OCI-LY7 (cell line): Measurements from ENCODE around the gene IFI27L1. TPM values are rescaled to one million over a fixed set of nuclear protein-coding genes. Genes with fewer than 3 reads are reported as not detected.

Source experiments
- BruUV-seq: library from RNA; stranded (reverse); fragments of 400-500 nt; replicated peaks from 2 replicates; lab custom pipeline; 2021; lab: Mats Ljungman, UMichigan
- CTCF ChIA-PET: fragments of 300-600 bp; sonication (Branson Sonifier 250); formaldehyde crosslinking; loops from one replicate; lab custom pipeline; 2022; ENCODE audit warnings: antibody characterized with exemption; ENCODE audit not compliant: unreplicated experiment; lab: Charles Lee
- POLR2A ChIA-PET: fragments of 300-600 bp; sonication (Branson Sonifier 250); formaldehyde crosslinking; loops from one replicate; lab custom pipeline; 2022; ENCODE audit warnings: antibody characterized with exemption; lab: Charles Lee
- DNase-seq: peaks from one replicate; pipeline ENCODE4 v3.0.0-alpha.2; 2015; ENCODE audit warnings: low spot score
- H2AFZ ChIP-seq: fragments of 200-600 bp; sonication (generic), shearing (Covaris generic); 2 replicates; pipeline ENCODE4 v1.6.1; 2014; ENCODE audit warnings: mild to moderate bottlenecking, antibody characterized with exemption, low read length, moderate library complexity
- H3K27ac ChIP-seq: fragments of 200-600 bp; sonication (generic); 2 replicates; pipeline ENCODE4 v1.5.1; 2014; ENCODE audit warnings: mixed run types, low read depth, mild to moderate bottlenecking, moderate library complexity, low read length, inconsistent platforms; ENCODE audit not compliant: poor library complexity, severe bottlenecking
- H3K36me3 ChIP-seq: fragments of 200-600 bp; sonication (generic); 2 replicates; pipeline ENCODE4 v1.6.1; 2014; ENCODE audit warnings: mild to moderate bottlenecking, antibody characterized with exemption, low read length, moderate library complexity, mixed read lengths; ENCODE audit not compliant: insufficient read depth
- H3K4me1 ChIP-seq: fragments of 200-600 bp; sonication (generic); 2 replicates; pipeline ENCODE4 v1.5.1; 2014; ENCODE audit warnings: mild to moderate bottlenecking, low read length; ENCODE audit not compliant: insufficient read depth, poor library complexity, severe bottlenecking
- H3K4me2 ChIP-seq: fragments of 200-600 bp; sonication (generic); 2 replicates; pipeline ENCODE4 v1.6.1; 2014; ENCODE audit warnings: mild to moderate bottlenecking, low read length
- H3K4me3 ChIP-seq: fragments of 200-600 bp; sonication (generic); 2 replicates; pipeline ENCODE4 v1.5.1; 2014; ENCODE audit warnings: mild to moderate bottlenecking, low read depth, low read length; ENCODE audit not compliant: poor library complexity, severe bottlenecking
- H3K79me2 ChIP-seq: fragments of 200-600 bp; sonication (generic); 2 replicates; pipeline ENCODE4 v1.6.1; 2016; ENCODE audit warnings: low read depth, mild to moderate bottlenecking, low read length, moderate library complexity, mixed read lengths; ENCODE audit not compliant: insufficient read depth
- H3K9me2 ChIP-seq: fragments of 200-600 bp; sonication (generic); 2 replicates; pipeline ENCODE4 v1.6.1; 2016; ENCODE audit warnings: mild to moderate bottlenecking, low read length, mixed read lengths; ENCODE audit not compliant: insufficient read depth
- H3K9me3 ChIP-seq: fragments of 200-600 bp; sonication (generic); 2 replicates; pipeline ENCODE4 v1.6.1; 2014; ENCODE audit warnings: mild to moderate bottlenecking, mixed run types, low read length, mixed read lengths
- H4K20me1 ChIP-seq: fragments of 200-600 bp; sonication (generic); 2 replicates; pipeline ENCODE4 v1.6.1; 2014; ENCODE audit warnings: mild to moderate bottlenecking, antibody characterized with exemption, low read length, moderate library complexity, mixed read lengths; ENCODE audit not compliant: insufficient read depth
- EZH2phosphoT487 ChIP-seq: fragments of 200-600 bp; sonication (generic); IDR thresholded peaks from 2 replicates; pipeline ENCODE4 v1.6.1; 2018; ENCODE audit warnings: low read depth, borderline replicate concordance, mild to moderate bottlenecking, mixed run types, antibody characterized with exemption, low read length, moderate library complexity, mixed read lengths
- intact Hi-C: fragments of 100-400 bp; cut with micrococcal nuclease; formaldehyde crosslinking; loops from one replicate; pipeline ENCODE4 v1.10.0; 2022; ENCODE audit not compliant: unreplicated experiment
- total RNA-seq, 2 experiments: library from RNA; depleted of rRNA in 1 of 2; stranded (reverse); fragments of >200 nt in 1 of 2; shearing (Covaris generic) in 1 of 2; gene quantifications; 2 replicates each; pipeline ENCODE4 v1.2.3, GENCODE V29; 2014 to 2022
- TF ChIP-seq, protein P1 (sequence below): fragments of 200-600 bp; sonication (generic); conservative IDR thresholded peaks from 2 replicates; pipeline ENCODE4 v1.5.1; 2014; ENCODE audit warnings: mild to moderate bottlenecking, antibody characterized with exemption, low read length, moderate library complexity, mixed read lengths

The IFI27L1 gene
- total RNA-seq, 2 experiments from 2014 or later = 49.0 to 61.5 TPM

GRCh38 chr14:94040247-94040646, 40.9 kb upstream of the IFI27L1 start:
- no peak overlapping the region for H3K4me2 ChIP-seq
- intact Hi-C loops = no loop called here
- DNase-seq = no peak
- no peaks in the 10 kb centered on the region for H3K9me3 ChIP-seq
- ChIA-PET POLR2A (no interaction called here), CTCF (no interaction called here)
- H4K20me1 ChIP-seq = no peaks in the 10 kb centered on the region
- no peak overlapping the region for H3K4me3 ChIP-seq
- H2AFZ ChIP-seq = no peak overlapping the region
- no peaks in the 10 kb centered on the region for H3K9me2 ChIP-seq
- TF ChIP-seq, protein P1, sequence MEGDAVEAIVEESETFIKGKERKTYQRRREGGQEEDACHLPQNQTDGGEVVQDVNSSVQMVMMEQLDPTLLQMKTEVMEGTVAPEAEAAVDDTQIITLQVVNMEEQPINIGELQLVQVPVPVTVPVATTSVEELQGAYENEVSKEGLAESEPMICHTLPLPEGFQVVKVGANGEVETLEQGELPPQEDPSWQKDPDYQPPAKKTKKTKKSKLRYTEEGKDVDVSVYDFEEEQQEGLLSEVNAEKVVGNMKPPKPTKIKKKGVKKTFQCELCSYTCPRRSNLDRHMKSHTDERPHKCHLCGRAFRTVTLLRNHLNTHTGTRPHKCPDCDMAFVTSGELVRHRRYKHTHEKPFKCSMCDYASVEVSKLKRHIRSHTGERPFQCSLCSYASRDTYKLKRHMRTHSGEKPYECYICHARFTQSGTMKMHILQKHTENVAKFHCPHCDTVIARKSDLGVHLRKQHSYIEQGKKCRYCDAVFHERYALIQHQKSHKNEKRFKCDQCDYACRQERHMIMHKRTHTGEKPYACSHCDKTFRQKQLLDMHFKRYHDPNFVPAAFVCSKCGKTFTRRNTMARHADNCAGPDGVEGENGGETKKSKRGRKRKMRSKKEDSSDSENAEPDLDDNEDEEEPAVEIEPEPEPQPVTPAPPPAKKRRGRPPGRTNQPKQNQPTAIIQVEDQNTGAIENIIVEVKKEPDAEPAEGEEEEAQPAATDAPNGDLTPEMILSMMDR = no peak
- no peak for TF ChIP-seq EZH2phosphoT487
- no peaks in the 10 kb centered on the region; the same call in 1 of the 2 replicates for H3K36me3 ChIP-seq
- H3K4me1 ChIP-seq = no peaks in the 10 kb centered on the region
- H3K79me2 ChIP-seq = no peaks in the 10 kb centered on the region
- H3K27ac ChIP-seq = no peak overlapping the region
- no TSS peak for BruUV-seq

DNA sequence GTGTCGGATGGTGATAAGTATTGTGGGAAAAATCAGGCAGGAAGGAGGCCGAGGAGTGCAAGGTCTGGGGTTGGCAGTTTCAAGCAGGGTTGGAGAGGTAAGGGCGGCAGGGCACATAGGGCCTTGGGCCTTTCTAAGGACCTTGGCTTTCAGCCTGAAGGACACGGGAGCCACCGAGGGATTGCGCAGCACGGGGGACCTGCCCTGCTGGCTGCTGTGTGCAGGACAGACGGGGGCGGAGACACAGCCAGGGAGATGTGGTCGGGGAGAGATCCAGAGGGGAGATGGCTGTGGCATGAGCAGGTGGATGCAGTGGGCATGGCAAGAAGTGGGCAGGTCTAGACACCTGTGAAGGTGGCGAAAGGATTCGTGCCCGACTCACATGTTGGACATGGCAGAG, 40.3 kb upstream of the IFI27L1 start:
- ChIA-PET POLR2A (no interaction called here), CTCF (no interaction called here)
- no peak overlapping the region for H3K4me3 ChIP-seq
- no TSS peak for BruUV-seq
- H2AFZ ChIP-seq = no peak overlapping the region
- no peak for TF ChIP-seq EZH2phosphoT487
- TF ChIP-seq, protein P1 = no peak
- no peaks in the 10 kb centered on the region for H3K9me3 ChIP-seq
- DNase-seq = no peak
- H3K9me2 ChIP-seq = no peaks in the 10 kb centered on the region
- H4K20me1 ChIP-seq = no peaks in the 10 kb centered on the region
- intact Hi-C loops = no loop called here
- H3K4me2 ChIP-seq = no peak overlapping the region
- no peaks in the 10 kb centered on the region; the same call in 1 of the 2 replicates for H3K36me3 ChIP-seq
- H3K79me2 ChIP-seq = no peaks in the 10 kb centered on the region
- H3K4me1 ChIP-seq = no peaks in the 10 kb centered on the region
- H3K27ac ChIP-seq = no peak overlapping the region

DNA sequence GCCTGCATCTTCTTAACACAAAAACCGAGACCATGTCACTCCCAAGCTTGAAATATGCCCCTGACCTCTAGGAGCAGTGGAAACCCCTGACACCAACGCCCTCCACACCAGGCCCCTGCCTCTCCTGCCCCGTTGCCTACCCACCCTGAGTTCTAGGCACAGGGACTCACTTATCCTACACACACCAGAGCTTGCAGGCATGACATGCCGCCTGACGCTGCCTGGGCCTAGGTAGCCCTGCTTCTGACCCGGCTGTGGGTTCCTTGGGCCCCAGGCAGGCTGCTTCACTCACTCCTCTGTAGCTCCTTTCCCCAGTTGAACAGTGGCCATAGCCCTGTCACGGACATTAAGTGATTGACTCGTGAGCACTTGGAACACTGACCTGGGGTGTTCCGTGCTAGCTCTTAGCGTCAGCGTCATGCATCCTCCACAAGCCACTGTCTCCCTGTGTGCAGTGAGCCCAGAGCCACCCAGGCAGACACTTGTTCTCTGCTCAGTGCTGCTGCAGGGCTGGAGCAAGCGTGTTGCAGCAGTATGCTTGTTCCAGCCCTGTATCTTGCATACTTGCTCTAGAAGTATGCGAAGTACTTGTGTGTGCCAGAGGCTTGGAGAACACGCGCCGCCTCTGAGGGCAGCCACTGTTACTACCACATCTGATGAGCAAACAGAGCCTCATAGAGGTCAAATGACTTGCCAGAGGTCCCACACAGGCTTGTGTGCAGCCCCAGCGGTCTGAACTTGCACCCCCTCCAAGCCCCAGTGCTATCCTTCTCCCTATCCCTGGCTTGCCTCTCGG, 39.4 kb upstream of the IFI27L1 start:
- H3K9me2 ChIP-seq = no peaks in the 10 kb centered on the region
- no peak overlapping the region for H3K4me2 ChIP-seq
- BruUV-seq = no TSS peak
- intact Hi-C loops = no loop called here
- no peak overlapping the region for H2AFZ ChIP-seq
- no peaks in the 10 kb centered on the region; the same call in 1 of the 2 replicates for H3K36me3 ChIP-seq
- ChIA-PET CTCF (no interaction called here), POLR2A (no interaction called here)
- no peaks in the 10 kb centered on the region for H4K20me1 ChIP-seq
- DNase-seq = no peak
- H3K4me1 ChIP-seq = no peaks in the 10 kb centered on the region
- H3K4me3 ChIP-seq = no peak overlapping the region
- no peak overlapping the region for H3K27ac ChIP-seq
- H3K79me2 ChIP-seq = no peaks in the 10 kb centered on the region
- H3K9me3 ChIP-seq = no peaks in the 10 kb centered on the region
- no peak for TF ChIP-seq EZH2phosphoT487
- TF ChIP-seq, protein P1 = no peak
